ENCODE measurements around the gene VWA1.
"Not testable (repeated sequence)": the region's sequence is repeated elsewhere in the genome, so short reads cannot be mapped to it uniquely, and the experiment has no call there.

The VWA1 gene, protein sequence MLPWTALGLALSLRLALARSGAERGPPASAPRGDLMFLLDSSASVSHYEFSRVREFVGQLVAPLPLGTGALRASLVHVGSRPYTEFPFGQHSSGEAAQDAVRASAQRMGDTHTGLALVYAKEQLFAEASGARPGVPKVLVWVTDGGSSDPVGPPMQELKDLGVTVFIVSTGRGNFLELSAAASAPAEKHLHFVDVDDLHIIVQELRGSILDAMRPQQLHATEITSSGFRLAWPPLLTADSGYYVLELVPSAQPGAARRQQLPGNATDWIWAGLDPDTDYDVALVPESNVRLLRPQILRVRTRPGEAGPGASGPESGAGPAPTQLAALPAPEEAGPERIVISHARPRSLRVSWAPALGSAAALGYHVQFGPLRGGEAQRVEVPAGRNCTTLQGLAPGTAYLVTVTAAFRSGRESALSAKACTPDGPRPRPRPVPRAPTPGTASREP

DNA sequence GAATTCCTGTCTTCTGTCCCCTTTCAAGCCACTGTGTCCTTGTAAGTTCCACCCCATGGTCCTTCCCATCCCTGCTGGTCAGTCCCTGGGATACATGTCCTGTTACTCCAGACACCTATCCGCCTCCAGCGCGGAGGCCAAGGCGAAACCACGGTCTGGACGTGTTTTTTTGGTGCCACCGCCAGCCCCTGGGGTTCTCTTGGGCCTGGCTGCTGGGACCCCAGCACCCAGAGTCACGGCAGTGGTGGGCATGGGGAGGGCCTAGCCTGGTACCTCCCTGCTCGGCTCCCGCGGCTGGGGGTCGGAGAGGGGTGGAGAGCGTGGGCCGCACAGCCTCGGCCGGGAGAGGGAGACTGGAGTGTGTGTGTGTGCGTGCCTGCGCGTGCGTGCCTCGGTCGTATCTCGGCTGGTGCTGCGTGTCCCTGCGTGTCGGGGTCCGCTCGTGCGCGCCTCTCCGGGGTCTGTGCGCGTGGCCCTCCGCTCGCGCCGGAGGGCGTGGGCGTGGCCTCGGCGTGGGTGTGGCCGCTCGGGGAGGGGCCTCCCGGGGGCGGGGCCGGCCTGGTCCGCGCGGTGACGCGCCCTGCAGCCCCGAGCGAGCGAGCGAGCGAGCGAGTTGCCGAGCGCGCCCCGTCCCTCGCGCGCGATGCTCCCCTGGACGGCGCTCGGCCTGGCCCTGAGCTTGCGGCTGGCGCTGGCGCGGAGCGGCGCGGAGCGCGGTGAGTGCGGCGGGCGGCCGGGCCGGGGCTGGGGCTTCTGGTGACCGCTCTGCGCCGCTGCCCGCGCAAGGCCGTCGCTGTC is at the start of gene VWA1:
Gene VWA1, plus strand, starts transcription at position 585 of the 798 bp plus-strand sequence. Its CDS starts 59 bp downstream, at position 644.
- peak; percentile 57 for DNase-seq

DNA sequence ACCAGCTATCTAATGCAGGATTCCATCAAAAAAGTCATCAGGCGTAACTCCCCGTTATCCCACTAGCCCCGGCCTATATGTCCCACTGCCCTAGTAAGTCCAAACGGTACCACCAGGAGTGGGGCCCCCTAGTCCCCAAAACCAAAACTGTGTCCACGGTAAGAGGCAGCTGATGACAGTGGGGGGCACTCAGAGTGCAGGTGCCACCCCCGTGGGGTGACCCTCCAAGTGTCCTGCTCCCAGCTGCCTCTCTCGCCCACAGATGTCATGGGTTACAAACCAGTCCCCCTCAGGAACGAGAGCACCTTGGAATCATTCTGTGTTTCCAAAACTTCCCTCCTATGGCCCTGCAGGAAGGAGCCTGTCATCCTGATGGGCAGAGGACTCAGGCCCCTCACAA is 49.6 kb upstream of the VWA1 start:
- no peak for DNase-seq

DNA sequence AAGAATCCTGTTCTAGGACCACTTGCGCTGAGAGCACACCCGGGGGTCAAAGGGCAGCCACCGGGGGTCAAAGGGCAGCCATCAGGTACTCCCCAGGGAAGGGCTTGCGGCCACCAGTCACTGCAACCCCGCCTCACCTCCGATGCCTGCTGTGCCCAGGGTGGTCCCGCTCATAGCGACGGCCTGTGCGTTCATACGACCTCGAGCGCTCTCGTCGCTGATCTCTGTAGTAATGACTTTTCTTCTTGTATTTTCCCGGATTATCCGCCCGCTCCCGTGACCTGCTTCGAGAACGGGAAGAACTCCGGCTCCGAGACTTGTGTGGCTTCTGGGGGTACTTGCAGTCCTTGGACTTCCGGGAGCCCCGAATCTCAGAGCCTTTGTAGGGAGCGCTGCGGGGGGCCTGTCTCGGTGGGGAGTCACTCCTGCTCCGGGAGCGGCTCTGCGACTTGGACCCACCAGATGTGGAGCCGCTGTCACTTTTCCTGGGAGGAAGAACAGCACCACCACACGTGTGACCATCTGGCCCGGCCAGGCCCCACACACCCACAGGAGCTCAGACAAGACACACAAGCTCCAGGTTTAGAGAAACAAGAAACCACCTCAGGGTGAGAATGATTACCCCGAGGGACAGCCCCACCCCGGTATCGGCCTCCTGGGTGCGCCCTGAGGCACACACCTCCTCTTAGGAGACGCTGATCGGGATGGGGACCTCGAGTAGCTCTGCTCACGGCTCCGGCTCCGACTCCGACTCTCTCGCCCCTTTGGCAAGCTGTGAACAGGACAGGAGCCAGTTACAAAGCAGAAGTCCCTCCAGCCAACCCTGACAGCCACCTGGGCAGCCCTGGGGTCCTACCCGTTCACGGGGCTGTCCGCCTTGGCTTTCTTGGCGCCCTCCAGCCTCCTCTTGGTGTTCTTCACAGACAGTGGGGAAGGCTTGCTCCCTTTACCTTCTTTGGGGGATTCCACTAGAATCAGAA is 48.1 kb upstream of the VWA1 start:
- no peak for DNase-seq

DNA sequence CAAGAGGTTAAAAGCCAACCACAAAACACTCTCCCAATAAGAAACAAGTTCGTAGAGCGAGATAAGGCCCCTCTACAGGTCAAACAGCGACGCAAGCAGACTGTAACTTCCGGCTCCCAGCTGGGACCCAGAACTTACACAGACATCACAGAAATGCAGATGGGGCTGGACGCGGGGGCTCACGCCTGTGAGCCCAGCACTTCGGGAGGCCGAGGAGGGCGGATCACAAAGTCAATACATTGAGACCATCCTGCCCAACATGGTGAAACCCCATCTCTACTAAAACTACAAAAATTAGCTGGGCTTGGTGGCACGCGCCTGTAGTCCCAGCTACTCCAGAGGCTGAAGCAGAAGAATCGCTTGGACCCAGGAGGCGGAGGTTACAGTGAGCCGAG is 47.4 kb upstream of the VWA1 start:
- no peak for DNase-seq

DNA sequence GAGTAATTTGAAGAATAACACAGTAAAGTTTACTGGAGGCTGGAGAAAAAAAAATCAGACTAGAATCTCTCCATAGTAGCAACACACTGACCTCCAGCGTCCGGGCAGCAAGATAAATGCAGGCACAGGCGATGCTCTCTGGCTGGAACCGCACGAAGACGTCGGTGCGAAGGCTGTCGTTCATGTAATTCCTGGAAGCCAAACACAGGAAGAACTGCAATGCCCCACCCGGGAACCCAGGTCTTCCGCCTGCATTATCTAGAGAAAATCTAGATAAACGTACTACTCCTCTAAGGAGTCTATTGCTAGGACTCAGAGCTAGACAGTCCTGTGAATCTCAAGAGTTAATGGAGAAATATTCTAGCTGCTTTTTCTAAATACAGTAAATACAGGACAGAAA is 44.8 kb upstream of the VWA1 start:
- no peak for DNase-seq

DNA sequence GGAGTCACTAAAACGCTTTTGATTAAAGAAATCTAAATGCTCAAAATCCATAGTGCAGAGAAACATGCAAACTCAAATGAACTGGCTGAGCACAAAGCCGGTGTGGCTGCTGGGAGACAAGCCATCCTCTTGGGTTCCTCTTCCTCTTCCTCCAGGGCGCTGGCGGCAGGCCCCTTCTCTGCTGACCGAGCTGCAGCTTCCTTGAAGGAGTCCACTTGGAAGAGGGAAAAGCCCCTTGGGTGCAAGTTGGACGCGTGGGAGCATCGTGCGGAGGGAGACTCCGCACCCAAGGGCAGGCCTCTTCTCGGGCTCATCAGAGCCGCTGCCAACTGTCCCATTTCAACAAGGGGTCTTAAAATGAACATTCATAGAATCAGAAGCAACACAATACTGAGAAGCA is 44.3 kb upstream of the VWA1 start:
- no peak for DNase-seq

DNA sequence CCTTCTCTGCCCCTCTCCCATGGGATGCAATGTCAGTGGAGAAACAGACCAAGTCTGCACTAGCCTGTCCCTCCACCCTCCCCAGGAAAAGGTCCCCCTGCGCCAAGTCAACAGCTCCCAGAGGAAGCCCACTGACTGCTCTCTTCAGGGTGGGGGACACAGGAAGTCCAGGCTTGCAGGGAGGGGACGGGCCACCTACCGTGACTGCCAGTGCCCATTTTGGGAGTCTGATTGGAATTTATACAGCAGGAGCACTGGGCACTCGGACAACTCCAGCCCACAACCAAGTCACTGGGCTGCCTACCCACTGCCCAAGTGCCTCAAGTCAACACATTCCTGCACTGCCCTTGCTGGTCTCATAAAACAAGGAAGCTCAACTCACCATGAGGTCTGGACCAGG is 42.5 kb upstream of the VWA1 start:
- no peak for DNase-seq

DNA sequence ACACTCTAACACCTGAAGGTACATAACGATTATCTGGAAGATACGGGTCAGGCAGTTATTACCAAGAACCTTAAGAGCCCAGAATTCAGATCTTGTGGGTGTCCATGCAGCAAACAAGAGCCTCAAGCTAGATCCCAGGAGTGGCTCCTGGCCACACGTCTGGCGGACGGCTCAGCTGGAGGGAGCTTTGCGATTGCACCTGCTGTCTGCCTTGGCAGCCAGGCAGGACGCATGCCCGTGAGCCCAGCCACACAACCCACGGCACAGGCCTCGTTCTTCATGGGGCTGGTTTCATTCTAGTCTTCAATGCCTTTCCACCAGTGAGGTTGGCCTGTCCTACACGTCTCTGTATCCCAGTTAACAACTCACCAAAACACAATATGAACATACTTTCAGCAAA is 42.1 kb upstream of the VWA1 start:
- no peak for DNase-seq

DNA sequence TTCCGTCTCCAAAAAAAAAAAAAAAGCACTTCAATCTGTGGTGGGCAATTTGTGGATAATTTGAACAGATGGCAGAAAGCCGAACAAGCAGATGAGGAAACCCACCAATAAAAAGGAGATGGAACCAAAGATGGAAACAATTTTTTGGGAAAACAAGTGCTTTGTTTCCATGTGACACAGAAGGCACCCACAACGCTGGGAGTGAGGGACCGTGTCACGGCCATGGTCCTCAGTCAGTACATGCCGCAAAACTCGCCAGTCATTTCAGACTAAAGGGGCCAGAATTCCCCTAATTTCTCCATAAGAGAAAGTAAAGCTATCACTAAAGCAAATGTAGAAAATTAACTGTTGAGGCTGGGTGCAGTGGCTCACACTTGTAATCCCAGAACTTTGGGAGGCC is 41.4 kb upstream of the VWA1 start:
- no peak for DNase-seq

DNA sequence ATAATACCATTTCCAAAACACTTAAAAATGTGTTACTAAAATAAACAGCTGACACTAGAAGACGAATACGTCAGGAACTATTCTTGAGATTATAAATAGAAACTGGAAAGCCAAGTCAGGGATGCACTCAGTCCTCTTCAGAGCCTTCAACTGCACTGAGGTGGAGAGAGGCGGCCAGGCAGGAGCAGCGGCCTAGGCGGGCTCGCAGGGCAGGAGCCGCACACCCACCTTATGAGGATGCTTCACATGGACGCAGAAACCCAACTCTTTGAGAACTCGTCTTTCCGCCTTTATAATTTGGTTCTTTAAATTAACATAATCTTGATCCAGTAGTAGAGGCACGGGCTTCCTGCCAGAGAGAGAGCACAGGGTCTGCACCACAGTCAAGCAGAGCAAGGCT is 40.3 kb upstream of the VWA1 start:
- no peak for DNase-seq

DNA sequence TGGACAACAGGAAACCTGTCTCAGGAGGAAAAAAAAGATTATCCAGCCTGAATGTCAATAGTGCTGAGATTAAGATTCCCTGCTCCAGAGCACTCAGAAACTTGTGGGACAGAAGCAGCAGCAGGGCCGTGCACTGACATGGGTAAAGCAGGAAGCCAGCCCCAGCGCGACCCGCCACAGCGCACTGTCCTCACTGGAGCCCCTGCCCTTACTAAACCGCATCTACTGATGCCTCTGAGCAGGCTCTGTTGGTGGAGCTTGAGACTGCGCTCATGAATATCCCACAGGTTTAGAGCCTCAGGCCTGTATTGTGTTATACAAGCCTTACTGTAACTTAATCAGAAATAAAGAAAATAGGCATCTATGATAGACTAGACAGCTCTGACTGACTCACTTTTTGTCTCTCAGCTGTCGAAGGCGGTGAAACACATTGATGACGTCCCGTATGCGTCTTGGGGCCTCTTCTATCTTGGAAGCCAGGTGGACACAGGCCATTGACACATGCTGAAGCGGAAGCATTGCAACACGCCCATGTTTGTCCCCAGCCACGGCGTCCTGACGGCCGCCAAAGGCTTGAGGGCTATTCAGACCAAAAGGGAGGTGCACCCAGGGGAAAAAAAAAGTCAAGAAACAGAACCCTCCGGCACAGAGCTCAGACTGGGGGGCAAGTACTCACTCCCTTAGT is 37.5 kb upstream of the VWA1 start:
- DNase-seq: no peak

DNA sequence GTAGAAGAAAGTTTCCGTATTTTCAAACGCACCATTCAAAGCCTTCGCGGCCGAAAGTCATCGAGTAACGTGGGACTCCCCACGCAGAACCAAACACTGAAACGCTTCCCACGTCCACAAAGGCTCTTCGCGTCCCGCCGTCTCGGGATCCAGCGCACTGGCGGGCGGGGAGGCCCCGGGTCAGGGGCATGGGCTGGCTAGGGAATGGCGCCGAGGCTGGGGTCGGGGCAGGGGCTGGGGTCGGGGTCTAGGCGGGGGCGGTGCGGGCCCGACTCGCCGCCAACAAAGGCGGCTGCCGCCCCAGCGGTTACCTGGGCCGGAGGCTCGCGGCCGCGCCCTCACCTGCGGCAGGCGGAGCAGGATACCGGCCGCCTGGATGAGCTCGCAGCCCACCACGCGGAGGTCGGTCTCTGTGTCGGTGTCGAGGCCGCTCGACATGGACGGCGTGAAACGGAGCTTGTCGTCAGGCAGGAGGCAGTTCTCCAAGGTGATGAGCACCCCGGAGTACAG is 36.8 kb upstream of the VWA1 start:
- DNase-seq: no peak

DNA sequence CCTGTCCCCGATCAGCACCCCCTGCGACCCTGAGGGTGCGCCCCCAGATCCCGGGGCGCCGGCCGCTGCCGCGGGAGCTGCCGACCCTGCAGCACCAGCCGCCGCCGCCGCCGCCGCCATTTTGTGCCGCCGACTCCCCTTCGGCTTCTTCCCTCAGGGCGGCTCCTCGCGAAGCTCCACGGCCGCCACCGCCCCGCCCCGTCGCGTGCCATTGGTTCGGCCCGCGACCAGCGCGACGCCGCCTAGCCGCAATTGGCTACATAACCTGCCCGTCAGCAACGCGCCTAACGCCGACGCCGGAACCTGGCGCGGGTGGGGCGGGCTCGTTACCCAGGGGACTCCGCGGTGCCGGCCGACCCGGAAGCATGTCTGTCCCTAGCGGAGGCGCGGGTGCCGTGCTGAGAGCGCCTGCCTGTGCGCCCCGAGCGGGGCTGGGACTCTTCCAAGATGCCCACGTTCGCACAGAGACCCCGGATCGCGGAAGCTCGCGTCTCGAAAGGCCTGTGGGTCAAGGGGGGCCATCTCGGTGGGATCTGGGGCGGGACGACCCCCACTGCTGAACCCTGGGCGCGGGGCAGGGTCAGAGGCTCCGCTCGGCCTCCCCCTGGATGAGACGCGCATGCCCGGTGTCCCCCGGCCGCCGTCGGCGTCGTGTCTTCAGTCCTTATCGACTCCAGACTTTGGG is 36.2 kb upstream of the VWA1 start, which contains the start of gene CCNL2:
Gene CCNL2, minus strand, starts transcription at position 149 of the 685 bp plus-strand sequence. Its CDS starts 29 bp downstream, at position 120.
- peak; percentile 98 for DNase-seq

DNA sequence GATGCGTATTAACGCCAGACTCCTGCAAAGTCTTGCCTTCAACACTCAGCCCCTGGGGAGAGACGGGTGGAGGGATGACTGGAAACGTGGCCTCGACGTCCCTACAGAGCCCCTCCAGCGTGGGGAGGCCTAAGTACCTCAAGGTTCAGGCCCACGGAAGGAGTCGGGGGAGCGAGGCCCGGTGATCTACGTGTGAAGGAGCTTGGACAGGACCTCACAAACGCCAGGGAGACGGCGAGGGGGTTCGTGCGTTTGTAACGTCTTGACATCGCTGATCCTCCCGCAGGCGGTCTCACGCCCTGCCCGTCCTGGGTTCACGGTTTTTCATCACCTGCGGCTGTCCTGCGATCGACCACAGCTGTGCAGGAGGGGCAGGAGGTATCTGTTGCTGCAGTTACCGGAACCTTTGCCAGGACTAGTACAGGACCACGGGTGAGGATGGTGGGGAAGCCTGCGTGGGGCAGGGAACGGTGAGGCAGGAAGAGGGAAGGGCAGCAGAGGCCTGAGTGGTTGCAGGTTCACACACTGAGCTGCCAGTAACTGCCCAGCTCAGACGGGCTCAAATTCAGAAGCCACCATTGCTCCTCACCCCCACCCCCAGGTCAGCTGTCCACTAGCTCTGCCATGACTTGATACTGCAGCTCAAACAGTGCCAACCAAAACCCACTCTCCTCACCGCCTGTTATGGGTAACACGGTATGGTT is 35.5 kb upstream of the VWA1 start:
- DNase-seq: no peak

DNA sequence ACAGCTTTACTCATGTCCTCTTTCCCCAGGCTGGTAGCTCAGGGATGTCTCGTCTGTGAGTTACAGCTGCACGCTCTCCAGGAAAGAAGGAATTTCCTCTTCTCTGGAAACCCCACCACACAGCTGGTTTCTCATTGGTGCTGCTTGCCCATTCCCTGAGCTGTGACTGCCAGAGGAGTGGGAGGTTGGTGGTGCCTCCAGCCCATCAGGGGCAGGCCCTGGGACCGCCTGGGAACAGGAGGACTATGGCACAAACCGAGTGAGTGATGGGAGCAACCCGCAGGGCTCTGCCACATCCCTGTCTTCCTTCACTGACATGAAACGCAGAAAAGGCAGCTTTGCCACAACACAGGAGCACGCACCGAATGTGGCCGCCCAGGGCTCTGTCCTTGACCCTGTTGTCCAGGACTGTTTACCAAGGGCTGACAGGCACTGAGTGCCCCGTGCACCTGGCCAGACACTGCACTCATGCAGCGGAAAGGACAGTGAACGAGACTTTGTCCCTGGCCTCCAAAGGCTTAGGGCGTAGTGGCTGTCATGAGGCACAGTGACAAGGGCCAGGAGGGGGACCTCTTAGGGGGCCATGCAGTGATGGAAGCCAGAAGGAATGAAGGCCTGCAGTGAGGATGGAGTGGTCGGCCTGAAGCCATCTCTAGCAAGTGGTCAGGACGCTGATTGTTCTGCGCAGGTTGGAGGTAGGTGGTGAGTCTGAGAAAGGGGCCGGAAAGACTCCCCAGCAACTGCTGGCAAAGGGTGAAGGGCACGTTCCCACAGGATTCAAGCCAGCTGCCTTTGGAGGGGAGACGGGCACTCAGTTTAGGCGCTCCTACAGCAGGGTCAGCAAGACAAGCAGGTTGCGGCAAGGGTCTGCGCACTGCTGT is 34.7 kb upstream of the VWA1 start:
- no peak for DNase-seq

DNA sequence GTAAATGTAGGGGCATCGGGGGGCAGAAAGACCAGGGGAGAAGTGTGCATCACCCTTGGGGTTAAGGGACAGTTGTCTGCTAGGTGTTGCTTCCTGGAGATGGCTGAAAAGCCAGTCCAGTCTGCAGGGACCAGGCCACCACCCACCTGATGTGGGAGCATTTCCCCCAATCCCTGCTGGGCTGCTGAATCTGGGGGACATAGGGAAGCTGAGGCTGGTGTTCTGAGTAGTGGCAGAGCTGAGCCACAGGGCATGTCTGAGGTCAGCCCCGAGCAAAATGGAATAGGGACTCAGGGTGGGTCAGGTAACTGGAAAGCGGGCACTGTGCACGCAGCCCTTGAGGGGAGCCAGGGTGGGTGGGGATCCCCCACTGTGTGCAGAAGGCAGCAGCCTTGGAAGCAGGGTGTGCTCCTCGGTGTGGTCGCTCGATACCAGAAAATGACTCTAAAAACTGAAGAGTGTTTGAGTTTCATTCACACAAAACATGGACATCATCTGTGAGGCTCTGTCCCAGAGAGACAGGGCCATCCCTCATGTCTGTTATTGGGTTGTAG is 34.0 kb upstream of the VWA1 start:
- DNase-seq: no peak

DNA sequence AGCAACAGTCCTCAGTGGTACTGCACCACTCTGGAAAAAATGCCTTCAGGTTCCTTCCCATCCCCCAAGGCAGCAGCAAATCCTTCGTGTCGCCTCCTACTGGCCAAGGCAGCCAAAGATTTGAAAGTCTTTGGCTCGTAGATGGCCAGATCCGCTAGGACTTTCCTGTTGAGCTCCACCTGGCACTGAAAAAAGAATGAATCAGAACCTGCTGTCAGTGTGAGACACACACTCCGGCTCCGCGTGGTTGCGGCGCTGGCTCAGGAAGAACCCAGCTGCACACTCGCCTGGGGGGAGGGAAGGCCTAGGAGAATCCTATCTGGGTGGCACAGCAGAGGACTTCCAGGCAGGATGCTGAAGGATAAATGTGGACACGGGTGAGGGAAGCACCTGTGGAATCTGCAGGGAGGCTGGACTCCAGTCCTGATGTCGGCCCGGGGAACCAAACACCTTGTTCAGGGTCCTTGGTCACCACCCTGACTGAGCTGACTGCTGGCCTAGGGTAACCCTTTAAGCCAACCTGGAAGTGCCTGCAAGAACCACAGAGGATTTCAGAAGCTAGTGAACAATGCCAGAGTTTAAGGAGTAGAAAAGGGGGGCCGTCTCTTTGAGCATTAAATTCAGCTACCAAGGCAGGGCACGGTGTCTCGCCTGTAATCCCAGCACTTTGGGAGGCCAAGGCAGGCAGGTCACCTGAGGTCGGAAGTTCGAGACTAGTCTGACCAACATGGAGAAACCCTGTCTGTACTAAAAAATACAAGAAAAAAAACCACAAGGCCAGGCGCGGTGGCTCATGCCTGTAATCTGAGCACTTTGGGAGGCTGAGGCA is 33.2 kb upstream of the VWA1 start:
- DNase-seq: no peak

DNA sequence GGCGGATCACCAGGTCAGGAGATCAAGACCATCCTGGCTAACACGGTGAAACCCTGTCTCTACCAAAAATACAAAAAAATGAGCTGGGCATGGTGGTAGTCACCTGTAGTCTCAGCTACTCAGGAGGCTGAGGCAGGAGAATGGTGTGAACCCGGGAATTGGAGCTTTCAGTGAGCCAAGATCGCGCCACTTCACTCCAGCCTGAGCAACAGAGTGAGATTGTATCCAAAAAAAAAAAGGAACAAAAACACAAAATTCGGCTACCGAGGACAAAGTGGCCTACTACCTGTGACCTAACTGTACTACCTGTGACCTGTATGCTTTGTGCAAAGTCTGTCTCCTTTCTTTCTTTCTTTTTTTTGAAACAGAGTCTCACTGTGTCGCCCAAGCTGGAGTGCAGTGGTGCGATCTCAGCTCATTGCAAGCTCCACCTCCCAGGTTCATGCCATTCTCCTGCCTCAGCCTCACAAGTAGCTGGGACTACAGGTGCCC is 32.5 kb upstream of the VWA1 start:
- DNase-seq: not testable (repeated sequence)

All from CD4-positive, alpha-beta T cell treated with Interferon gamma for 1 hour (primary cell).